Naive thymus-derived CD8-positive, alpha-beta T cell (primary cell): ENCODE results near the gene MMEL1. TPM values are rescaled to one million over a fixed set of nuclear protein-coding genes. Genes with fewer than 3 reads are reported as not detected.

Experiments
- ATAC-seq, 2 donors: fragments of 150-1000 bp; cut with Tn5 transposase in 1 of 2; sonication (Bioruptor Pico), chemical (Tn5 transposase) in 1 of 2; 1 replicate in 1 of 2; 2 replicates in 1 of 2; pipeline ENCODE4 v1.10.0; 2021; ENCODE audit warnings: mild to moderate bottlenecking in 2 of 2, moderate library complexity in 2 of 2
- POLR2A ChIA-PET: fragments of 350-600 bp; sonication (Branson Sonifier 250); formaldehyde crosslinking; loops from one replicate; lab custom pipeline; 2021; ENCODE audit warnings: antibody characterized with exemption; lab: Charles Lee
- DNase-seq, 10 donors: peaks; one replicate each; pipeline versions ENCODE4 v3.0.0 to v3.0.0-alpha.2; 2020 to 2022
- H3K27ac Mint-ChIP-seq, 10 donors: one replicate each; pipeline ENCODE4 v1.8.0; 2020 to 2022; ENCODE audit warnings: mild to moderate bottlenecking in 10 of 10, mixed read lengths in 10 of 10, moderate library complexity in 4 of 10, inconsistent platforms in 1 of 10
- H3K27me3 Mint-ChIP-seq, 5 donors: one replicate each; pipeline ENCODE4 v1.8.0; 2021 to 2022; ENCODE audit warnings: mixed read lengths in 5 of 5
- H3K36me3 Mint-ChIP-seq, 3 donors: one replicate each; pipeline ENCODE4 v1.8.0; 2020 to 2022; ENCODE audit warnings: mixed read lengths in 3 of 3, mild to moderate bottlenecking in 2 of 3, inconsistent platforms in 1 of 3
- H3K4me1 Mint-ChIP-seq, 4 donors: one replicate each; pipeline ENCODE4 v1.8.0; 2021 to 2022; ENCODE audit warnings: mixed read lengths in 4 of 4
- H3K4me3 Mint-ChIP-seq, 10 donors: one replicate each; pipeline ENCODE4 v1.8.0; 2020 to 2022; ENCODE audit warnings: mild to moderate bottlenecking in 10 of 10, mixed read lengths in 10 of 10, moderate library complexity in 6 of 10, inconsistent platforms in 1 of 10
- H3K9me3 Mint-ChIP-seq, 9 donors: one replicate each; pipeline ENCODE4 v1.8.0; 2020 to 2022; ENCODE audit warnings: mixed read lengths in 9 of 9, mild to moderate bottlenecking in 3 of 9, inconsistent platforms in 1 of 9, moderate library complexity in 1 of 9
- polyA plus RNA-seq, 3 donors: library from polyadenylated mRNA; unstranded; fragments of 300-500 nt; fragmentation: Illumina TruSeq; gene quantifications; one replicate each; pipeline ENCODE4 v1.2.3, GENCODE V29; 2021
- total RNA-seq, 8 experiments: library from RNA in 2 of 8; stranded (reverse) in 2 of 8; gene quantifications; one replicate each; pipeline ENCODE4 v1.2.3 and lab custom pipeline; 2021 to 2026

The MMEL1 gene
- total and polyA plus RNA-seq, 5 experiments from 2014 or later, result 2.5 to 18.9 (median 6.0) TPM

DNA sequence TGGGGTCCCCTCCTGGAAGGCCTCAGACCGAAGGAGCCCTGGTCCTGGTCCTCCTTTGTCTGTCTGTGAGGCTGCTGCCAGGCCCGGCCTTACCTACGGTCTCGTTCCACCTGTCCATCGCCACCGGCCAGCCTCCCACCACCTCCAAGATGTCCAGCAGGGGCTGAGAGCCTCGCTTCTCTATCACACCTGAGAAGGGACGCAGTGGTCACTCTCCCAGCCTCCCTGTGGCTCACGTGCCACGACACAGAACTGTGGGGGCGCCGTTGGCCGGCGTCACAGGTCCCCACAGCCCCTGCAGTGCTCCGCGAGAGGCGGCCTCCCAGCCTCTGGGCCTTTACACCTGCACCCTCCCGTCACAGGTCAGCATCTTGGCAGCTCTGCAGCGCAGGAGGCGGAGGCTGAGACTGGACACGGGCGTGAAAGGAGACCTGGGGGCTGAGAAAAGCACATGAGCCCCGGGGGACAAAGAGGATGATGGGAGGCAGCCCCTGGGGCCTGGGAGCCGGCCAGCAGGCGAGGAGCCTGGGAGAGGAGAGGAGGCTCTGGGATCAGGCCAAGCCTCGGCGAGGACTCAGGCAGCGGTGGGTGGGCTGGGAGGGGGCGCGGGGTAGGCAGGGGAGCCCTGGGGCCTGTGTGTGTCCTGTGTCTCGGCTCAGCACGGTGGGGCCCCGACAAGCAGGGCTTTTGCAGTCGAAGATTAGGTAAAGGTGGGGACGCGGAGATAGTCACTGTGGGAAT lies 25.8 kb downstream of the MMEL1 start:
- peaks cover 0 to 3% (median under 1%) of the 10 kb centered on the region in 4 donors for H3K4me1 Mint-ChIP-seq
- H3K27ac Mint-ChIP-seq, result no peak overlapping the region
- no peak overlapping the region for H3K4me3 Mint-ChIP-seq
- ATAC-seq, result no peak
- DNase-seq, result no peak
- H3K36me3 Mint-ChIP-seq, result no peaks in the 10 kb centered on the region
- POLR2A ChIA-PET, result no interaction called here
- H3K27me3 Mint-ChIP-seq, result peaks cover 0 to 5% (median 1%) of the 10 kb centered on the region in 5 donors
- H3K9me3 Mint-ChIP-seq, result peaks cover 0 to 2% (median 0%) of the 10 kb centered on the region in 9 donors

DNA sequence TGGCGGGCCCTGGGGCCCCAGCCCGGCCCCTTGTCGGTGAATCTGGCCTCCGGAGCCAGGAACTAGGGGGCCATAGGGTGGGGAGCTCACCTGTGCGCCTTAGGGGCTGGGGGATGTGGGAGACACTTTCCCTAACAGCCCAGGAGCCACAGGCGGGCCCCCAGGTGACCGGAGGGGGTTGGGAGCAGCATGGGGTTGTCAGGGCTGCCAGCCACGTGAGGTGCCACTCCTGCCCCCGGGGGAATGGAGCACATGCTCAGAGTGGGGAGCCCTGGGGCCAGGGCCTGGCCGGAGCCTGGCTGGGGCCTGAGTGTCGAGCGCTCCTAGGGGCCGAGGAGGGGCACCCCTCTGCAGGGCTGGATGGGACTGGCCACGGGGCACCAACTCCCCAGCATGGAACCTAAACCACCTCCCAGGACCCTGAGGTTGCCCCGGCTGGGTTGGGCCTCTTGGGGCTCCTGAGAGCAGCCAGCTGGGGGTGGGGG lies 26.4 kb downstream of the MMEL1 start:
- ATAC-seq (no peak), DNase-seq (no peak)
- H3K27me3 Mint-ChIP-seq, result peaks cover 0 to 5% (median 1%) of the 10 kb centered on the region in 5 donors
- peaks cover 0 to 3% (median under 1%) of the 10 kb centered on the region in 4 donors for H3K4me1 Mint-ChIP-seq
- peaks cover 0 to 2% (median 0%) of the 10 kb centered on the region in 9 donors for H3K9me3 Mint-ChIP-seq
- POLR2A ChIA-PET, result no interaction called here
- no peaks in the 10 kb centered on the region for H3K36me3 Mint-ChIP-seq
- no peak overlapping the region for H3K27ac Mint-ChIP-seq
- H3K4me3 Mint-ChIP-seq, result no peak overlapping the region

- POLR2A ChIA-PET, result no interaction called here
- Mint-ChIP-seq H3K27ac (no peak overlapping the region), H3K4me3 (no peak overlapping the region), H3K27me3 (peaks cover 0 to 5% (median 1%) of the 10 kb centered on the region in 5 donors), H3K36me3 (no peaks in the 10 kb centered on the region), H3K4me1 (peaks cover 0 to 3% (median under 1%) of the 10 kb centered on the region in 4 donors), H3K9me3 (peaks cover 0 to 2% (median 0%) of the 10 kb centered on the region in 9 donors)
- DNase-seq (no peak), ATAC-seq (no peak)
Observed at GRCh38 chr1:2605509-2606395, 27.1 kb downstream of the MMEL1 start.

DNA sequence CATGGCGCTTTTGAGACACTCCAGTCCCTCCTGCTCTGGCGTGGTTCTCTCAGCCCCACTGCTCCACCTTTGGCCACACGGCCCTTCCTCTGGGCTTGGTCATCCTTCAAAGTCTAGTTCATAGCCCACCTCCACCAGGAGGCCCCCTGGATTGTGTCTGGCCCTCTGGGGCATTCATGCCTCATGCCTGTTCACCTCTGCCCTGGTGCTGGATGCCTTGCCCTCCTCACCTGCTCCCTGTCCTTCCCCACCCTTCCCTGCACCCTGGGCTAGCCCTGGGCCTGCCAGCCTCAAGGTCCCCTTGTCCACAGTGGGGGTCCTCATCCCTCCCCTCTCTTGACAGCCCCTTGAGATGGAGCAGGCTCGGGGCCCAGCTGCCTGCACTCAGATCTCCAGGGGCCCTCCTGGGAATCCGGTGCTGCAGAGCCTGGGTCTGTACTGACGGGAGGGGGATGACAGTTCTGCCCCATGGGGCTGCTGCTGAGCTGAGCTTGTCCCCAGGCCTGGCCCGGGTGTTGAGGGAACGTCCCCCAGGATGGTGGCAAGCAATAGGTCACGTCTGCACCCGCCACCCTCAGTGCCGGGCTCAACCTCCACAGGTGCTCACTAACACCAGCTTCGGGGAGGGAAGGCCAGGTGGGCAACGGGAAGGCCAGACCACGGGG lies 27.8 kb downstream of the MMEL1 start:
- H3K36me3 Mint-ChIP-seq, result no peaks in the 10 kb centered on the region
- H3K4me1 Mint-ChIP-seq, result peaks cover 0 to 3% (median 0%) of the 10 kb centered on the region in 4 donors
- ATAC-seq (no peak), DNase-seq (no peak)
- POLR2A ChIA-PET, result no interaction called here
- H3K27ac Mint-ChIP-seq, result no peak overlapping the region
- H3K9me3 Mint-ChIP-seq, result peaks cover 0 to 2% (median 0%) of the 10 kb centered on the region in 9 donors
- H3K4me3 Mint-ChIP-seq, result no peak overlapping the region
- peaks cover 0 to 5% (median 1%) of the 10 kb centered on the region in 5 donors for H3K27me3 Mint-ChIP-seq

GRCh38 chr1:2604156-2604843 lies 28.5 kb downstream of the MMEL1 start:
- no peak for ATAC-seq
- no peaks in the 10 kb centered on the region for H3K36me3 Mint-ChIP-seq
- no peak overlapping the region for H3K27ac Mint-ChIP-seq
- POLR2A ChIA-PET, result no interaction called here
- peaks cover 0 to 5% (median 1%) of the 10 kb centered on the region in 5 donors for H3K27me3 Mint-ChIP-seq
- no peak overlapping the region for H3K4me3 Mint-ChIP-seq
- H3K4me1 Mint-ChIP-seq, result peaks cover 0 to 3% (median 0%) of the 10 kb centered on the region in 4 donors
- peaks cover 0 to 2% (median 0%) of the 10 kb centered on the region in 9 donors for H3K9me3 Mint-ChIP-seq
- no peak for DNase-seq

GRCh38 chr1:2603521-2604155 lies 29.2 kb downstream of the MMEL1 start:
- peaks cover 0 to 3% (median 0%) of the 10 kb centered on the region in 4 donors for H3K4me1 Mint-ChIP-seq
- ATAC-seq, result no peak
- peaks cover 0 to 4% (median 1%) of the 10 kb centered on the region in 9 donors for H3K9me3 Mint-ChIP-seq
- H3K27me3 Mint-ChIP-seq, result peaks cover 0 to 5% (median 1%) of the 10 kb centered on the region in 5 donors
- H3K4me3 Mint-ChIP-seq, result no peak overlapping the region
- no peak for DNase-seq
- POLR2A ChIA-PET, result interaction anchor here (0.9 kb wide), 1 partner anchor 18 kb away, joined by 4 read pairs; no protein-coding TSS in a partner anchor
- H3K36me3 Mint-ChIP-seq, result no peaks in the 10 kb centered on the region
- no peak overlapping the region for H3K27ac Mint-ChIP-seq

GRCh38 chr1:2602866-2603520 lies 29.8 kb downstream of the MMEL1 start:
- DNase-seq (no peak), ATAC-seq (no peak)
- no peak overlapping the region for H3K27ac Mint-ChIP-seq
- POLR2A ChIA-PET, result interaction anchor here (0.6 to 0.9 kb wide), 2 partner anchors 17 to 20 kb away, joined by 4 read pairs; no protein-coding TSS in a partner anchor
- no peaks in the 10 kb centered on the region for H3K36me3 Mint-ChIP-seq
- peaks cover 0 to 5% (median 1%) of the 10 kb centered on the region in 5 donors for H3K27me3 Mint-ChIP-seq
- peaks cover 0 to 3% (median 0%) of the 10 kb centered on the region in 4 donors for H3K4me1 Mint-ChIP-seq
- H3K9me3 Mint-ChIP-seq, result peaks cover 0 to 9% (median 3%) of the 10 kb centered on the region in 9 donors
- H3K4me3 Mint-ChIP-seq, result no peak overlapping the region

GRCh38 chr1:2602311-2602835 lies 30.4 kb downstream of the MMEL1 start:
- ATAC-seq, result no peak

DNA sequence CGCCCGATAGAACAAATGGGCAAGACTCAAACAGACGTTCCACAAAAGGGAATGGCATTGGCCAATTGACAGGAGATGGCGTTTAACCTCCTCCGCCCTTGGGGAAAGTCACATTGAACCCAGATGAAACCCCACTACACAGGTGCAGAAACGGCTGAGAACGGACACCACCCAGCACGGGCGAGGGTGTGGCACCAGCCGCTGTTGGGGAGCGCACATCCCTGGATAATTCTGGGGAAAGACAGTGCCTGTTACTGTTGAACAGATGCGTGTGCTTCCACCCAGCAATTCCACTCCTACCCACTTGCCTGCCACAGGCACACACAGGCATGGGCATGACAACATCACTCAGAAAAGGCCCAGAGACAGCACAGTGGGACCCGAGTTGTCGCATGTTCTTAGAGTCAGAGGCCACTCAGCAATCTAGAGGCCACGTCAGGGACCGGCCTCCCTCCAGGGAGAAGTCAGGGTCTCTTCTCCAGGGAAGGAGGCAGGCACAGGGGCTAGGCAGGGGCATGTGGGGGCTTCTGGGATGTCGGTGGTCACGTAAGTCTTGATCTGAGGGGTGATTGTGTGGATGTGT lies 31.0 kb downstream of the MMEL1 start:
- ATAC-seq, result no peak
- H3K36me3 Mint-ChIP-seq, result no peaks in the 10 kb centered on the region
- POLR2A ChIA-PET, result interaction anchor here (0.7 kb wide), 1 partner anchor 46 kb away, joined by 3 read pairs; no protein-coding TSS in a partner anchor
- peaks cover 0 to 9% (median 3%) of the 10 kb centered on the region in 9 donors for H3K9me3 Mint-ChIP-seq
- H3K27ac Mint-ChIP-seq, result peak overlapping the region in 1 of 10 donors; percentile 45
- peaks cover 0 to 7% (median 3%) of the 10 kb centered on the region in 4 donors for H3K4me1 Mint-ChIP-seq
- peaks cover 0 to 5% (median 0%) of the 10 kb centered on the region in 5 donors for H3K27me3 Mint-ChIP-seq
- no peak overlapping the region for H3K4me3 Mint-ChIP-seq
- no peak for DNase-seq

More at GRCh38 chr1:2602311-2602835, 30.4 kb downstream of the MMEL1 start:
- Mint-ChIP-seq H3K4me1 (peaks cover 0 to 5% (median 2%) of the 10 kb centered on the region in 4 donors), H3K27ac (no peak overlapping the region), H3K4me3 (no peak overlapping the region), H3K36me3 (no peaks in the 10 kb centered on the region), H3K27me3 (peaks cover 0 to 5% (median under 1%) of the 10 kb centered on the region in 5 donors), H3K9me3 (peaks cover 0 to 9% (median 3%) of the 10 kb centered on the region in 9 donors)
- POLR2A ChIA-PET, result interaction anchor here (0.6 kb wide), 1 partner anchor 20 kb away, joined by 4 read pairs; no protein-coding TSS in a partner anchor
- DNase-seq, result no peak

DNA sequence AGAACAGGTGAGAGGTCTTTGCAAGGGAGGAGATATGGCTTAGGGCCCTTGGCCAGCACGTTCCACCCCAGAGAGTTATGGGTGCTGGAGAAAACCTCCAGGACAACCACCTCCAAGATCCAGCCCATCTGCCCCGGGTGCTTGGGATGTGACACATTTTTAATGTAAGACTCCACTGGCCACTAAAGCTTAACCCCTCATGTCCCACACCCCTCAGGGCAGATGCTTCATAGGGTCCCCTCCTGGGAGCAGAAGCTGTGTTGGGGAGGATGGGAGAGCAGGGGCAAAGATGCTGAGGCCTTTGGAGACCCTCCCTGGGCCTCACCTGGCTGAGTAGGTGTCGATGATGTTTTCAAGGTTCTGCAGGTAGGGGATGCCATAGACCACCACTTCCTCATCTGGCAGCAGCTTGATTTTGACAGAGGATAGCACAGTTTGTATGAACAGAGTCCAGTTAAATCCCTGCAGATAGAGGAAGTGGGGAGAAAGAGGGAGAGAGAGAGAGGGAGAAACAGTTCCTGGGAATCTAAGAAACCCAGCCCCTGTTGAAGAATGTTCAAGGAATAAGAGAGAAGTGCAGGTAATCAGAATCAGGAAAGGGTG lies 34.4 kb downstream of the MMEL1 start:
- Mint-ChIP-seq H3K9me3 (peaks cover 0 to 9% (median 3%) of the 10 kb centered on the region in 9 donors), H3K4me3 (no peak overlapping the region)
- ATAC-seq, result no peak

More for the DNA sequence above, 34.4 kb downstream of the MMEL1 start:
- POLR2A ChIA-PET, result no interaction called here
- Mint-ChIP-seq H3K27ac (no peak overlapping the region), H3K27me3 (peaks cover 0 to 5% (median 1%) of the 10 kb centered on the region in 5 donors), H3K4me1 (peaks cover 0 to 7% (median 3%) of the 10 kb centered on the region in 4 donors), H3K36me3 (no peaks in the 10 kb centered on the region)
- no peak for DNase-seq
